NB4 (cell line): Measurements from ENCODE around the gene TRIP12.

Experiments used
- CTCF ChIP-seq: IDR thresholded peaks from one replicate; pipeline ENCODE4 v1.5.1; 2012; ENCODE audit warnings: low read depth, low read length
- POLR2A ChIP-seq: IDR thresholded peaks from 2 replicates; pipeline ENCODE4 v1.6.1; 2011; ENCODE audit warnings: mild to moderate bottlenecking; ENCODE audit not compliant: insufficient read length; ENCODE audit errors: extremely low read depth

GRCh38 chr2:229794636-229795035 lies 127.2 kb downstream of the TRIP12 start:
- TF ChIP-seq CTCF (no peak), POLR2A (no peak)
